Epithelial cell of proximal tubule (primary cell): ENCODE data around the gene FNTB. TPM values are rescaled to one million over a fixed set of nuclear protein-coding genes. Genes with fewer than 3 reads are reported as not detected.
"Not testable (repeated sequence)": the region's sequence is repeated elsewhere in the genome, so short reads cannot be mapped to it uniquely, and the experiment has no call there.

ENCODE experiments used
- DNase-seq: peaks from one replicate; pipeline ENCODE4 v3.0.0-alpha.2; 2011; ENCODE audit warnings: low read depth
- H3K4me3 ChIP-seq: 2 replicates; pipeline ENCODE4 v1.5.1; 2011; ENCODE audit warnings: low read depth, mild to moderate bottlenecking, low read length
- total RNA-seq: library from RNA; depleted of rRNA; stranded (reverse); fragments of >200 nt; gene quantifications from 2 replicates; pipeline ENCODE4 v1.2.3, GENCODE V29; 2015
- TF ChIP-seq, protein P1 (sequence below): conservative IDR thresholded peaks from 2 replicates; pipeline ENCODE4 v1.5.1; 2012; ENCODE audit warnings: low read depth, mild to moderate bottlenecking, low read length

FNTB gene
- total RNA-seq, 1 donor from 2014 or later = 16.6 TPM

DNA sequence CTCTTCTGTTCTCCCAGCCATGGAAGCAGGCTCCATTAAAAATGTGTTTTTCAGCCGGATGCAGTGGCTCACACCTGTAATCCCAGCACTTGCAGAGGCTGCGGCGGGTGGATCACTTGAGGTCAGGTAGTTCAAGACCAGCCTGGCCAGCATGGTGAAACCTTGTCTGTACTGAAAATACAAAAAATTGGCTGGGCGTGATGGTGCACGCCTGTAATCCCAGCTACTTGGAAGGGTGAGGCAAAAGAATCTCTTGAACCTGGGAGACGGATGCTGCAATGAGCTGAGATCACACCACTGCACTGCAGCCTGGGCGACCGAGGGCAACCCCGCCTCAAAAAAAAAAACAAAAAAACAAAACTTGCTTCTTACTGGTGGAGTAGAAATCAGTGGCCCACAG is 39.8 kb downstream of the FNTB start:
- TF ChIP-seq, protein P1, sequence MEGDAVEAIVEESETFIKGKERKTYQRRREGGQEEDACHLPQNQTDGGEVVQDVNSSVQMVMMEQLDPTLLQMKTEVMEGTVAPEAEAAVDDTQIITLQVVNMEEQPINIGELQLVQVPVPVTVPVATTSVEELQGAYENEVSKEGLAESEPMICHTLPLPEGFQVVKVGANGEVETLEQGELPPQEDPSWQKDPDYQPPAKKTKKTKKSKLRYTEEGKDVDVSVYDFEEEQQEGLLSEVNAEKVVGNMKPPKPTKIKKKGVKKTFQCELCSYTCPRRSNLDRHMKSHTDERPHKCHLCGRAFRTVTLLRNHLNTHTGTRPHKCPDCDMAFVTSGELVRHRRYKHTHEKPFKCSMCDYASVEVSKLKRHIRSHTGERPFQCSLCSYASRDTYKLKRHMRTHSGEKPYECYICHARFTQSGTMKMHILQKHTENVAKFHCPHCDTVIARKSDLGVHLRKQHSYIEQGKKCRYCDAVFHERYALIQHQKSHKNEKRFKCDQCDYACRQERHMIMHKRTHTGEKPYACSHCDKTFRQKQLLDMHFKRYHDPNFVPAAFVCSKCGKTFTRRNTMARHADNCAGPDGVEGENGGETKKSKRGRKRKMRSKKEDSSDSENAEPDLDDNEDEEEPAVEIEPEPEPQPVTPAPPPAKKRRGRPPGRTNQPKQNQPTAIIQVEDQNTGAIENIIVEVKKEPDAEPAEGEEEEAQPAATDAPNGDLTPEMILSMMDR = no peak
- no peak overlapping the region for H3K4me3 ChIP-seq

DNA sequence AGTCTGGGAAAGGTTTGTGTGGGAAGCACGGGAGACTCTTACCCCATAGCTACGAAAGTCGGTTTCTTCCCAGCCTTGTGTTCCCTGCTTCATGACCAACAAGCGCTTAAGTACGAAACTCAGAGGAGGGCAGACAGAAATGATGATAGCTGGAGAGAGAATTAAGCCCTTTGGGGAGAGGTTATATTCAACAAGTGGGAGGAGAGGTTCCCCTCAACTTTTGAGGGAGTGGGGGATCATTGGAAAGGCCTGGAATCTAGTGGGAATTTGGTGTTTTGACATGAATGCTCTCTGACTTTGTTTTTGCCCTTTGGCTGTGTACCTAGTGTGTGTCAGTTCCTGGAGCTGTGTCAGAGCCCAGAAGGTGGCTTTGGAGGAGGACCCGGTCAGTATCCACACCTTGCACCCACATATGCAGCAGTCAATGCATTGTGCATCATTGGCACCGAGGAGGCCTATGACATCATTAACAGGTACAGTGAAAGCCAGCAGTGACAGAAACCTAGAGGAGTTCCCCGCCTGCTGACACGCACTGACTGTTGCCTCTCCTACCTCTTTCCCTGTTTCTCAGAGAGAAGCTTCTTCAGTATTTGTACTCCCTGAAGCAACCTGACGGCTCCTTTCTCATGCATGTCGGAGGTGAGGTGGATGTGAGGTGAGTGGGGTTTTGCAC is 40.6 kb downstream of the FNTB start:
- TF ChIP-seq, protein P1 = no peak
- no peak for DNase-seq
- H3K4me3 ChIP-seq = no peak overlapping the region

More for the DNA sequence above, 39.8 kb downstream of the FNTB start:
- DNase-seq = no peak

- TF ChIP-seq, protein P1 = no peak
- no peak for DNase-seq
- H3K4me3 ChIP-seq = no peak overlapping the region
These were observed 42.2 kb downstream of the FNTB start for GRCh38 chr14:65028937-65029336.

- H3K4me3 ChIP-seq, DNase-seq: not testable (repeated sequence)
These were observed 44.6 kb downstream of the FNTB start for GRCh38 chr14:65031321-65031720.

DNA sequence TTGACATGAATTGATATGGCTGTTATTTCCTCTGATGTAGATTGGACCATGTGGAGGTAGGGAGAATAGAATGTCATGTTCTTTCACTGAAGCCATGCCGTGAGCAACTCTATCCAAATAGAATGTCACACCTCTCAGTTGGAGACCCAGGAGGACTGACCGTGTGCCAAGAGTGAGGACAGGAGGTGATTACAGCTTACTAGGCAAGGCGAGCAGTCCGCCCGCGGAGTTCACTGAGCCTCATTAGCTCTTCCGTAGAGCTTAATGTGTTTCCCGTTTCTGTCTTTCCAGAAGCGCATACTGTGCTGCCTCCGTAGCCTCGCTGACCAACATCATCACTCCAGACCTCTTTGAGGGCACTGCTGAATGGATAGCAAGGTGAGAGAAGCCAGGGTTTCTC is 45.6 kb downstream of the FNTB start:
- TF ChIP-seq, protein P1 = no peak
- DNase-seq = no peak

DNA sequence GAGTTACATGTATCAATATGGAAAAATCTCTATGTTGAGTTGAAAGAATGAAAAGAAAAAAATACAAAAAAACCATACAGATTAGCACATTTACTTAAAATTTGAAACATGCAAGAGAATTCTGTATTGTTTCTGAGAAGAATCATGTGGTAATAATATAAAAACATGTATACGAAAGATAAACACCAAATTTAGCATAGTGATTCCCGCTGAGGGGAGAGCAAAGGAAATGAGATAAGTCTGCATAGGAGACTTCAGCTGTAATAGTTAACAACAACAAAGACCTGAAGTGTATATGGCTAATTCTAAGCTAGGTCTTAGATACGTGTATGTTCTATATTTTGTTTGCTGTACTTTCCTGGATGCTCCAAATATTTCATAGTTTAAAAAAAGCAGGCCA is 46.5 kb downstream of the FNTB start:
- H3K4me3 ChIP-seq = no peak overlapping the region
- TF ChIP-seq, protein P1 = no peak
- DNase-seq = no peak

More for the DNA sequence above, 45.6 kb downstream of the FNTB start:
- H3K4me3 ChIP-seq = no peak overlapping the region

DNA sequence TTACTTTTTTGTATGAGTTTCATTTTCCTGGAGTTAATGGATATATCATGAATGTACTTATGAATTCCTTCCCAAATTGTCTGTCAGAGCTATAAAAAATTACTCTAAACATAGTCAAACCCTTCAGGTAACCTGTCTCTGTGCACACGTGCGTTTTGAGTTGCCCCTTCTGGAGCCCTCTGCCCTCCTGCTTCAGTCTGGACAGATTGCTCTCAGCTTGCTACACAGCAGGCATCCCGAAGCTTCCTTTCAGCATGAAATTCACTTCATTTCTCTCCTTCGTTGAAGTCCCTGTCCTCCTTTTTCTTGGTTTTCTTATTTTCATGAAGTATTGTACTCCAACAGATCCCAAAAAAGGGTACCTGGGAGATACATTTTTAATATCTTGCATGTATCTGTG is 47.3 kb downstream of the FNTB start:
- no peak overlapping the region for H3K4me3 ChIP-seq
- TF ChIP-seq, protein P1 = no peak
- no peak for DNase-seq
